GM21619 (cell line): ENCODE measurements around the gene CTTN.
"Not testable (repeated sequence)": the region's sequence is repeated elsewhere in the genome, so short reads cannot be mapped to it uniquely, and the experiment has no call there.

Experiments
- ATAC-seq: cut with Tn5 transposase; IDR thresholded peaks from one replicate; pipeline ENCODE4 v1.9.1; 2021; ENCODE audit not compliant: unreplicated experiment

The CTTN gene

DNA sequence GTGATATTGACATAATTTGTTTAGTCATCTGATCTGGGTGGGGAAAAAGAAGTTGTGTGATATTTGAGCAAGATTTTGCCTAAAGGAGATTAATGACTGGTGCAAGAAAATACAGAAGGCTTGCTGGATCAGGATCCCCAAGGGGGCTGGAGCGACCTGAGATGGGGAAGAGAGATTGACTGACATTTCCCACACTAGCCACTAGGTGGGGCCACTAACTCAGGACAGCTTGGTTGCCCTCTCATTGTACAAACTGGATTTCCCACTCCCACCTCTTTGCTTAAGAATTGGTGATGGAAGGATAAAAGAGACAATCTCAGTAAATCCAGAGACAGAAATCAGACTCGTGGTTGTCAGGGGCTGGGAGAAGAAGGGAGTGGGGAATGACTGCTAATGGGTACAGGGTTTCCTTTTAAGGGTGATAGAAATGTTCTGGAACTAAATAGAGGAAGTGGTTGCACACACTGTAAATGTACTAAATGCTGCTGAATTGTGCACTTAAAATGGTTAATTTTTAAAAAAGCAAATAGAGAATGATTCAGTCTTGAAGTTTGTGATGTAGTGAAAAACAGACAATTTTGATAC is 50.7 kb downstream of the CTTN start:
- no peak for ATAC-seq

DNA sequence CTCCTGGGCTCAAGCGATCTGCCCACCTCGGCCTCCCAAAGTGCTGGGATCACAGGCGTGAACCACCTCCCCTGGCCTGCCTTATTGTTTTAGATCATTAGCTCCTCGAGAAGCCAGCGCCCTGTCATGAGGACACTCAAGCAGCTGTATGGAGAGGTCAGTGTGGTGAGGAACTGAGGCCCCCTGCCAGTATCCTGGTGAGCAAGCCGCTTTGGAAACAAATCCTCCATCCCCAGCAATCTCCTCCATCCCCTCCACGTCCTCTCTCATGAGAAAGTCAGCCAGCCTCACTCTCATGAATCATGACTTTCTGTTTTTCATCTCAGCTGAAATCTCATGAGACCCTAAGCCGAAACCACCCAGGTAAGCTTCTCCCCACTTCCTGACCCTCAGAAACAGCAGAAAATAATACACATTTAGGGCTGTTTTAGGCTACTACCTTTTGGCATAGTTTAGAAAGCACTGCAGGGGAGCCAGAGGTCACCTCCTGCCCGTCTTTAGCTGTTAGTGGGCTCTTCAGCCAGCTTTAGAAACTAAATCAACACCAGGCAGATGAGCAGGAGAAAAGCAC is 56.0 kb downstream of the CTTN start:
- no peak for ATAC-seq

DNA sequence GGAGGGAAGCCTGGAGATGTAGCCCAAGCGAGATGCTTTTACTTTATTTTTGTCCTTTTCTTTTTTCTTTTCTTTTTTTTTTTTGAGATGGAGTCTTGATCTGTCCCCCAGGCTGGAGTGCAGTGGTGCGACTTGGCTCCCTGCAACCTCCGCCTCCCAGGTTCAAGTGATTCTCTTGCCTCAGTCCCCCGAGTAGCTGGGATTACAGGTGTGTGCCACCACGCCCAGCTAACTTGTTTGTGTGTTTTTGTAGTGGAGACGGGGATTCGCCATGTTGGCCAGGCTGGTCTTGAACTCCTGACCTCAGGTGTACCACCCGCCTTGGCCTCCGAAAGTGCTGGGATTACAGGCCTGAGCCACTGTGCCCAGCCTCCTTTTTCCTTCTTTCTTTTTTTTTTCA is 56.5 kb downstream of the CTTN start:
- ATAC-seq, result not testable (repeated sequence)

DNA sequence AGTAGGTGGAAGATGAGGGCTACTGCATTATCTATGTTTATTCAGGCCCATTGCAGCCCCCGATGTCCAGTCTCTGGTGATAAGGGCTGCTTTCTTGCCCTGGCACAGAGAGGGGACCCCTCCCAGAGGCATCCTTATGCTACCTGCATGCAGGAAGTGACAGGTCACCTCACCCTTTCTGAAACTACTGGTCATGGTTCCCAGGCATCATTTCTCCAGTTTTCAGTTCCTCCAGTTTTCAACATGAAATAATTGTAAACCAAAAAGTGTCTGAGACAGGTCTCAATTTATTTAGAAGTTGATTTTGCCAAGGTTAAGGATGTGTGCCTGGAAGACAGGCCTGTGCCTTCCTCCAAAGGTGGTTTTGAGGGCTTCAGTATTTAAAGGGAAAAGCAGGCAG is 57.0 kb downstream of the CTTN start:
- ATAC-seq, result no peak

DNA sequence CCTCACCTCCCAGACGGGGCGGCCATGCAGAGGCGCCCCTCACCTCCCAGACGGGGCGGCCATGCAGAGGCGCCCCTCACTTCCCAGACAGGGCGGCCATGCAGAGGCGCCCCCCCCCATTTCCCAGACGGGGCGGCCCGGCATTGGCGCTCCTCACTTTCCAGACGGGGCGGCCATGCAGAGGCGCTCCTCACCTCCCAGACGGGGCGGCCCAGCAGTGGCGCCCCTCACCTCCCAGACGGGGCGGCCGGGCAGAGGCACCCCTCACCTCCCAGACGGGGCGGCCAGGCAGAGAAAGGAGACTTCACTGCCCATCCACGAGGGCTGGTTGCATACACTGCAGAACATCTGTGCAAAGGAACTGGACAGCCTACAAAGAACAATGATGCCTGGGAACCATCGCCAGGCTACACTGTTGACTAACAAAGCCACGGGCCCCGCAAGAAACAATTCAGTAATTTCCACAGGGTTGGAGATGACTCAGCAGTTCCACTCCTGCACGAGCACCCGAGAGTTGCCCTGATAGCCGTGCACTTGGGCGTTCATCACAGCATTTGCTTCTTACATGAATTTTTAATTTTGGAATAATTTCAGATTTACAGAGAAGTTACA is 58.7 kb downstream of the CTTN start:
- ATAC-seq, result no peak

DNA sequence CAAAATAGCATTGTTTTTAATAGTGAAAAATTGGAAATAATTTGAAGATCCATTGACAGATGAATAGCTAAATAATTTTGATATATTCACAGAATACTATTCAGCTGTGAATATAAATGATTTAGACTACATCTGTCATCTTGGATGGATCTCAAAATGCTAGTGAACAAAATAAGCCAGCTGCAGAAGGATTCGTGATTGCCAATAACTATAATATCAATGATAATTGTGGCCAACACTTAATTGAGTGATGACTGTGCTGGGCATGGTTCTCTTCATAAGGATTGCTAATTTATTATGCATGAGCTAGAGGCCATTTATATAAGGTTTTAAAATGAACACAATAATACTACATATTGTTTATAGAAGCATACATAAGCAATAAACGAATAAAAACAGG is 60.4 kb downstream of the CTTN start:
- no peak for ATAC-seq

DNA sequence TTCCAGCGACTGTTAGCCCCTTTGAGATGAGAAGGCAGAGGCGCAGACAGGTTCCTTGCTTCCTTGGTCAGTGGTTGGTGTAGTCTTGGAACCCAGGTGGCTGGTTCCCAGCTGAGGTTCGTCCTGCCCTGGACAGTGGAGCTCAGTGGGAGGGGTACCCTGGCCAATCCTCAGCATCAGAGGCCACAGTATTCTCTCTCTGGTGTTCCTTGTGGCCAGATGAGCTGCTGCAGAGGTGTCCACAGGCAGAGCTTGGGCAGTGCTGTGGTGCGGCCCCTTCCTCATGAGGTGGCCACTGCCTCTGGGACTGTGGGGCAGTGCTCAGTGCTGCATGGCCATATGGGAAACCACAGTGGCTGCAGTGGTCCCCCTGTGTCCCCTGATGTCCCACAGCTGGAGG is 61.8 kb downstream of the CTTN start:
- no peak for ATAC-seq

DNA sequence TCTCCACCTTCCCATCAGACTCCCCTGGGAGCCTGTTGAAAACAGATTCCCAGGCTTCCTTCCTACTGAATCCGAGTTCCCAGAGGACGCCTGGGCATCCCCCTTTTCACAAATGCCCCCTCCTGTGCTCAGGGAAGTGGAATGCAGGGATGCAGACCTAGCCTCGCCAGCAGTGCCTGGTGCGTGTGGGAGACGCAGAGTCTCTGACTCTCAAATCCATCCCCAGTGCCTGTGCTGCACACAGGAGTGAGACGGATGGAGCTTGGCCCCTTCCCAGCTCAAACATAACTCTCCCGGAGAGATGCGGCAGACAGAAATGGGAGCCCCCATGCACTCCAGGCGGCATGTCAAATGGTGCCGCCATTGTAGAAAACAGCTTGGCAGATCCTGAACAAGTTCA is 62.6 kb downstream of the CTTN start:
- no peak for ATAC-seq

DNA sequence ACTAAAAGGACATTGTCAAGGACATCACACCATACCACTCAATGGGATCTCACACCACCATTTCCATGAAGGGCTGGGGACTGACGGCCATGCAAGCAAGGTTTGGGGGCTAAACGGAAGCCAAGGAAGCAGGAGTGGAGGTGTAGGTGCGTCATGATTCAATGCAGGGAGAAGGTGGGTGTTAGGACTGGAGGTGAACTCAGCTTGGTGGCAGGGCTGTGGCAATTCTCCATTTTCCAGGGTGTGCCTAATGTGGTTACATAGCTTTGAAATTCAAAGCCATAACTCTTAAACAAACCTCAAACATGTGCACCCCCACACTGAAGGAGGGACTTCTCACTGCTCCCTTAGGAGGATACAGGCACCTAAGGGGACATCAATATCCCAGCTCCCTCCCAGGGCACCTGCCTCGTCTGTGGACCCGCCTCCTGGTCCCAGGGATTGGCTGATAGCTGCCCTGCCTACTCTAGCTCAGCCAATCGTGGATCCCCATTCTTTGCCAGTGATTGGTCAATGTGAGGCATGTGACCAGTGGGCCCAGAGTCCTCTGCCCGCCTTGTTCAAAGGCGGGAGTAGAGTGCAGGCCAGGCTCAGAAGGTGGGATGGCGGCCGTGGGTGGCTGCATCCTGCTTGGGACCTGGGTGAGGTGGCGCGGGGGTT is 64.6 kb downstream of the CTTN start:
- ATAC-seq, result no peak

DNA sequence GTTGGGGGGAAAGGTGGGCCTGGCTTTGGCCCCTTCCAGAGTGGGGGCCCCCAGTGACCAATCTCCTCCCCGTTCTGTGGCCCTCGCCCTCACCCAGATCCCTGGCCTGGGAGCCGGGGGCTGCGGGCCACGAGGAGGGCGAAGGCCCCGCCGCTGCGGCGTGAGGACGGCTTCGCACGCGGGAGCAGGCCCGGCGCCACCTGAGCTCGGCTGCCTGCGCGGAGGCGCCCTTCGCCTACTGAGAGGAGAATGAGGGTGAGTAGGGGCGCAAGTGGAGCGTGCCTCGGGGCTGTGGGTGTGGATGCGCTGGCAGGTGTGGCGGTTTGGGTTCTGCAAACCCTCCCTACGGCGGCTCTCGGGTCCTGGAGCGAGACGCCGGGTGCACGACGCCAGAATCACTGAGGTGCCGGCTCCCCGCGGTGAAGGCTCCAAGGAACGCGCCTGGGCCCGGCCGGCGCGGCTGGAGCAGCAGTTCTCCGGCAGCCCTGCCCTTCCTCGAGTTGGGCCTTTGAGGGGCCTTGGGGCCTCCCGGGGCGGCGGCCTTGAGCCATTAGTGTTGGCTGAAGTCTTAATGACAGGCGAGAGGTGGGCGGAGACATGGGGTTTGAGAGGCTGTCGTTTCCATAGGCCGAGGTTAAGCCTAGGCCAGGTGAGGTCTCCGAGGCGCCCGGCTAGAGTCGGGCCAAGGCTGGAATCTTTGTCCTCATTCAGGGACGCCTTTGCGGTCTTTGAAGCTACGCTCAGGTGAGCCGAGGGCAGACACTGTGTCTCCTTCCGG is 65.3 kb downstream of the CTTN start:
- ATAC-seq, result no peak

DNA sequence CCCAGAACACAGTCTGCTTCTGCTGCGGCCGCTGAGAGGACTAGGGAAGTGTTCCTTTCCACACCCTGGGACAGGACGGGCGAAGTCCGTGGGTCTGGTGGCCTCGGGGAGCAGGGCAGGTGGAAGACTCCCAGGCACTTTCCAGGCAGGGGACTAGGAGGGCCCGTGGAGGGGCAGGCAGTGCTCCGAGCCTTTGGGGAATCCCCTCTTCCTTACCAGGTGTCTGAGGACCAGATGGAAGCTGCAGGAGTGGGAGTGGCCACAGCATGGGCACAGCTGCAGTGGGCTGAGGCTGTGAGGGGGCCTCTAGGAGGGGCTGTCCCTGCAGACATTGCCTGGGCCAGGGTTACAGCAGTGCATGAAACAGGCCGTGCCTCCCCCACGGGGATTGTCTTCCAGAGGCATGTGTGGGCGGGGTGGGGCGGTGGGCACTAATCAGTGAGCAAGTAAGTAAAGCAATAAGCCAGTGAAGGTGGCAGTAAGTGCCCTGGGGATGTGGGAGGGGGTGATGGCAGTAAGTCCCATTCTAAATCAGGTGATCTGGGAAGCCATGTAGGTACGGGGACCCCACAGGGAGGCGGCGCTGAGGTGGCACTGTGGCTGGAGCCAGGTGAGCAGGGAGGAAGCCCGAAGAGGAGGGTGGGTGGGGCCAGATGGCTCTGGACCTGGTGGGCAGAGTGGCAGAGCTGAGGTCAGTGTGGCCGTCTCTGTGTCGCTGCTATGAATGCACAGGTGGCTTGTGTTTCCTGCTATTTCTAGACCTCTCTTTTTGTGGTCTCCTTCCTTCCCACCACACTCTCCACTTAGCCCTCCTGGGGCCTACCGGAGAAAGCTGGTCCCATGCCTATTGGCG is 66.4 kb downstream of the CTTN start:
- ATAC-seq, result no peak

DNA sequence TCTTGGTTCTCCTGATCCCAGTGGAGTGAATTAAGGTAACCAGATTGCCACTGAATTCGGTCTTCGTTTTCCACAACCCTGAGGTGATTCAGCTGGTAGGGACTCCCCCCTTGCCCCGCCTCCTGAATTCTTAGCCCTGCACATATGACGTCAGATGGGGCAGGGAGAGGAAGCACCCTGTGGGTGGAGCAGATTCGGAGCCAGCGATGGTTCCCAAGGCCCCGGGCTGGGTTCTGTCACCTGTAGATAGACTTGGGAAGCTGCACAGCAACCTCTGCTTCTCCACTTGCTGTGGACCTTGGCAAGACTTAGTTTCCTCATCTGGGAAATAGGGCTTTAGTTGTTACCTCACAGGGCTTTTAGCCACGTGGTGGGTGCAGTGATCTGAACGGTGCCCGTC is 67.8 kb downstream of the CTTN start:
- no peak for ATAC-seq

DNA sequence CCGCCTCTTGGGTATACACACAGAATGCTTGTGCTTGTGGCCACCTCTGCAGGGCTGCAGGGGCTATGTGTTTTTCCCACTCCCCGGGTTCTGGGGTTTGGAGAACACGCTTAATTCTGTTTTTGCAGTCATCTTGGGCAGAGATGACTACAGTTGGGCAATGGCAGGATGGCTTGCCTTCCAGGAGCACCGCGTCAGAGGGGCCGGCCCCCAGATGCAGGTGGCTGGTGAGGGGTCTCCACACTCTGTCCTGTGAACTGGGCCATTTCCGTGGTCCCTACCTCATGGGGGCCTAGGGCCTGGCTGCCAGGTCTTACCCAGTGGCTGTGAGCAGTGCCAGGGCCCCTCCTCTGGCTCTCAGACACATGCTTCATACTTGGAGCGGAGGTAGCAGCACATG is 68.3 kb downstream of the CTTN start:
- ATAC-seq, result no peak

DNA sequence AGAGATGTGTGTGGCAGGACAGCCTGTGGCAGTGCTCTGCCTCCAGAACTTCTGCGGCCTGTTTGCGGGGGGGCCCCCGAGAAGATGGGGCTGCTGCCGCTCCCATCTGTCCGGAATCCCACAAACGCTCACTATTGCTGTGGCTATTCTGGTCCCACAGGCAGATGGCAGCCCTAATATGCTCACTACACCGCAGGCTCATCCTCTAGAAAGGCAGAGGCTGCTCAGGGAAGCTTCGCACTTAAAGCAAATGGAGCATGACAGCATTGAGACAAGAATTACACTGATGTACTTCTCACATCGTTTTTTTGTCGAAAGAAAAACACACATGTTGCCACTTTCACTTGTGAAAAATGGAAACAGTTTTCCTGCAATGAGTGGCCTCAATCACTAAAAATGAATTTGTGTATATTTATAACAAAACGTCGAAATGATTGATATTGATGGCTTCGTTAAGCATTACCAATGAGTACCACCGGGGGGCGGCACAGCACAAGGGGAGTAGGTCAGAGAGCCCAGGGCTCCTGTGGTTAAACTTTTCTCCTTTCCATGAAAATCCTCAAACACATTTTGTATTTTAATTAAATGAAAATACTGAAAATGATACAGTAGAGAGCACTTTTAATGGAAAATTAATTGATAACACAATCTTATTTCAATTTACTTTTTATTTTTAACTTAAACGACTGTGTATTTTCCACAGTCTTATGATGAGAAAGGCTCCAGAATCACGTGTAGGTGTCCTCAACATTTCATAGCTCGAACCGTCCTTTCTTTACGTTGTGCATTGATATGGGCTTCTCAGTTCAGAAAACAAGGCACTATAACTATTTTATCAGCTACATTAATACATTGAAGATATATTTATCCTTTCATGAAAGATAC is 69.1 kb downstream of the CTTN start:
- ATAC-seq, result no peak

DNA sequence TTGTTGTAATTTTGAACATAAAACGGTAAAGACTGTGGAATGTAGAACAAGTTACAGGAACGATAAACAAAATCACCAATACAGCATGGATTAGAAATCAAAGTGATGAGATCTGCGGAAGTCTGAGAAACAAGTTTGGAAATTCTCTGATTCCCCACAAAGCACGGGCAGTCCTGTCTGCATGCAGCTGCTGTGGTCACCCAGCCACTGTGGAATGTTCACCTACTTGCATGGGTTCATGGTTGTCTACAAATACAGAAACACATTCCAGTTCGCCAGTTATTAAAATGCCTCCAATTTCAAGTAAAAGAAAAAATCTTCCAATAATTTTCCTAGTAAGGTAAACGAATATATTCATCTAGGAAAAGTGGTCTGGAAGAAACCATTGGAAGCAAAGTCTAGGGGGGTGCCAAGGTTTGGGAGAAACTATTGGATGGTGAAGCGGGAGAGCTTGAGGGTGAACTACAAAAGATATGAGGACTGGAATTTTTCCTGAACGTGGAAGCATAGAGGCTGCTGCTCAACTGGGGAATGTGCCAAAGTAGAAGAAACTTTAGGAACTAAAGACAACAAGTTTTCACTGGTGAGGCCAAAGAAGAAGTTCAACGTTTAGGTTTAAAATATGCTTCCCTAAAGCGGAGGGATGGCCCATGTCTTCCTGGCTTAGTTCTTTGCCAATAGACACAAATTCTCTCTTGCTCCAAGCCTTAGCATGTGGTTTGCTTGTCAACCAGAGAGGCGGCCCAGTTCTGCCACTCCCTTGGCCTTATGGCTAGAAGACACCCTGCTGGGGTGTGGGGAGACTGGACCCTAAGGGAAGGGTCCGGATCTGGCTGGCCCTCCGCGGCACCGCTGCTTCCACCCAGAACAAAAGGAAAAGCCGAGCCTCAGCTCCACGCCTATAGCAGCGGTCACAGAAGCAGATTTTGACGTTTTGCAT is 70.2 kb downstream of the CTTN start:
- ATAC-seq, result no peak

DNA sequence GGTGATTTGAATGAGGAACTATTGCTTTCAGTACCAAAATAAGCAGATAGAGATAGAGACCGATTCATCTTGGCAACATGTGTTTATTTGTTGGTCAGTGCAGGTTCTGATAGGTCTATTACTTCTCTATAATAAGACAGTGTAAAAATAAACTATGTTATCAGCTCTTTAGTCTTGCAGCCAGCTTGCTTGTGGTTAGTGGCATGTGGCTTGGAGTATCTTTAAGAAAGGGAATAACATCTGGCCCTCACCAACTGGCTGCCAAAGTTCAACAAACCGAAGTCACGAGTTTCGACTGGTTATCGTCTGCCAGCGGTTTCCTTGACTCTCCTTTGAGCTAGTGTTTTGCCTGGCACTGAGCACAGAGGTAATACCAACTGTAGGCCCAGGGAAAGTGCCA is 71.8 kb downstream of the CTTN start:
- ATAC-seq, result no peak

DNA sequence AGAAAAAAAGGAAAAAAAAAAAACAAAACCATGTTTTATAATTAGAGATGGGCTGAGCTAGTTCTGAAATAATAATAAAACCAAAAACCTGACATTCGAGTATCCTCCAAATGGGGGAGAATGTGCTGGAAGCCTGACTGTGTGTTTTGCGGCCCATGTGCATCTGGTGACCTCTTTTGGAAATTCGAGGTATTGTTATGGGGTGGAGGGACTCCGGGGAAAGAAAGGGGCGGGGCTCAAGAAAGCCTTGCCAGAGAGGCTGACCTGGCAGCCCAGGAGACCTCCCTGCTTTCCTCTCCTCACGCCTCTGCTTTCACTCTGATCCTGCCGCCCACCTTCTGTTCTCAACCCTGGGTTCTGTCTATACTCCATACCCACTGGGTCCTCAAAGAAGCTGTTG is 72.9 kb downstream of the CTTN start:
- no peak for ATAC-seq

DNA sequence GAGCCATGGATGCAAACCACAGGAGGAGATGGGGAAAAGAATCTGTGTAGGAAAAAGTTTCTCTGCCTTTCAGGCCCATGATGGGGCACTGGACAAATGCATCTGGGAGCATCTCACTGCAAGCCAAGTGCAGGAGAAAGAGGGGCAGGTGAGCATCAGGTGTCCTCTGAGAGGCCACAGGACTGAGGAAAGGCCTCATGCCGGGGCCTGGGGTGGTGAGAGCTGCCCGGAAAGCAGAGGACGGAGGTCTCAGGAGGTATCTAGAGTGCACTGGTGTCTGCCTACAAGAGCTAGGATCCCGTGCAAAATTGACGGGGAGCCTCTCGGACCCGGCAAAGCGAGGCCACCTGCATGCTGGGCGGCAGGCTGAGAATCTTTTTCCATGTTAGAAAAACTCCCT is 73.9 kb downstream of the CTTN start:
- ATAC-seq, result no peak
